PC-9 (cell line): ENCODE measurements around the gene ADAMTS16. TPM values are rescaled to one million over a fixed set of nuclear protein-coding genes. Genes with fewer than 3 reads are reported as not detected.
A peak's percentile ranks its signal among the peaks of the same experiment; 100 is the strongest.

Experiments
- BruUV-seq: library from RNA; stranded (reverse); fragments of 400-500 nt; replicated peaks from 2 replicates; lab custom pipeline; 2021; lab: Mats Ljungman, UMichigan
- CTCF ChIA-PET: fragments of 300-600 bp; sonication (Branson Sonifier 250); formaldehyde crosslinking; loops from one replicate; lab custom pipeline; 2022; ENCODE audit warnings: antibody characterized with exemption; lab: Charles Lee
- POLR2A ChIA-PET: fragments of 300-600 bp; sonication (Branson Sonifier 250); formaldehyde crosslinking; loops from one replicate; lab custom pipeline; 2022; ENCODE audit warnings: antibody characterized with exemption; ENCODE audit not compliant: unreplicated experiment; lab: Charles Lee
- DNase-seq, 2 experiments: peaks; one replicate each; pipeline versions ENCODE4 v3.0.0 to v3.0.0-alpha.2; 2015 to 2022; ENCODE audit warnings: mixed read lengths in 1 of 2
- H2AFZ ChIP-seq: fragments of 200-600 bp; sonication (generic); 2 replicates; pipeline ENCODE4 v1.8.1; 2017; ENCODE audit warnings: antibody characterized with exemption
- H3F3A ChIP-seq: fragments of 200-600 bp; sonication (generic); 2 replicates; pipeline ENCODE4 v1.8.1; 2017; ENCODE audit warnings: antibody characterized with exemption, mild to moderate bottlenecking, low read depth; ENCODE audit not compliant: insufficient read depth
- H3K27ac ChIP-seq: fragments of 200-600 bp; sonication (generic); 2 replicates; pipeline ENCODE4 v1.6.1; 2016; ENCODE audit warnings: mixed run types
- H3K27me3 ChIP-seq: fragments of 200-600 bp; sonication (generic); 2 replicates; pipeline ENCODE4 v1.6.1; 2016; ENCODE audit warnings: low read depth, mixed run types; ENCODE audit not compliant: insufficient read depth
- H3K36me3 ChIP-seq: fragments of 200-600 bp; sonication (generic); 2 replicates; pipeline ENCODE4 v1.6.1; 2016; ENCODE audit warnings: low read depth, mixed run types
- H3K4me1 ChIP-seq: fragments of 200-600 bp; sonication (generic); replicated peaks from 2 replicates; pipeline ENCODE4 v1.6.1; 2016; ENCODE audit warnings: mixed run types; ENCODE audit not compliant: insufficient read depth
- H3K4me2 ChIP-seq: fragments of 200-600 bp; sonication (generic); 2 replicates; pipeline ENCODE4 v1.6.1; 2017; ENCODE audit warnings: mixed run types
- H3K4me3 ChIP-seq: fragments of 200-600 bp; sonication (generic); 2 replicates; pipeline ENCODE4 v1.6.1; 2016; ENCODE audit warnings: mixed run types
- H3K79me2 ChIP-seq: fragments of 200-600 bp; sonication (generic); 2 replicates; pipeline ENCODE4 v1.6.1; 2017; ENCODE audit warnings: low read depth, mixed run types
- H3K9me2 ChIP-seq: fragments of 200-600 bp; sonication (generic); 2 replicates; pipeline ENCODE4 v1.8.1; 2017; ENCODE audit warnings: mild to moderate bottlenecking; ENCODE audit not compliant: insufficient read depth
- H3K9me3 ChIP-seq: fragments of 200-600 bp; sonication (generic); 2 replicates; pipeline ENCODE4 v1.8.1; 2016; ENCODE audit warnings: low read depth; ENCODE audit not compliant: insufficient read depth
- H4K20me1 ChIP-seq: fragments of 200-600 bp; sonication (generic); 2 replicates; pipeline ENCODE4 v1.8.1; 2017; ENCODE audit not compliant: insufficient read depth
- CTCF ChIP-seq: fragments of 200-600 bp; sonication (generic); conservative IDR thresholded peaks from 2 replicates; pipeline ENCODE4 v1.6.1; 2017; ENCODE audit warnings: mixed run types, antibody characterized with exemption, mild to moderate bottlenecking, moderate library complexity
- EZH2 ChIP-seq: fragments of 200-600 bp; sonication (generic); IDR thresholded peaks from 2 replicates; pipeline ENCODE4 v1.8.0; 2017; ENCODE audit warnings: antibody characterized with exemption, low read depth
- intact Hi-C: fragments of 100-400 bp; cut with micrococcal nuclease; formaldehyde crosslinking; loops from one replicate; pipeline ENCODE4 v1.10.0; 2022; ENCODE audit not compliant: unreplicated experiment
- total RNA-seq: library from RNA; stranded (reverse); gene quantifications from 2 replicates; pipeline ENCODE4 v1.2.3, GENCODE V29; 2021

Gene ADAMTS16
- total RNA-seq, 1 experiment from 2014 or later: 26.4 TPM

- peaks cover 45% of the 10 kb centered on the region for H3K79me2 ChIP-seq
- TF ChIP-seq EZH2 (no peak), CTCF (no peak)
- no peaks in the 10 kb centered on the region for H3K27me3 ChIP-seq
- H3K36me3 ChIP-seq: peaks cover 12% of the 10 kb centered on the region
- CTCF ChIA-PET: no interaction called here
- H4K20me1 ChIP-seq: no peaks in the 10 kb centered on the region
- H3K9me3 ChIP-seq: peaks cover 25% of the 10 kb centered on the region
- peak overlapping the region; percentile 90 for H3K4me2 ChIP-seq
- peak overlapping the region; percentile 92 for H3K27ac ChIP-seq
- POLR2A ChIA-PET: interaction anchor here (0.6 kb wide), 2 partner anchors 89 to 248 kb away, joined by 4 to 5 read pairs; no protein-coding TSS in a partner anchor
- peak; percentile 45 to 66 for DNase-seq
- TSS peak; percentile 63 for BruUV-seq
- H3K4me1 ChIP-seq: peaks cover 40% of the 10 kb centered on the region
- peaks cover 30% of the 10 kb centered on the region for H3F3A ChIP-seq
- intact Hi-C loops: loop anchor here (1.0 to 10.0 kb wide), 7 partner anchors 19 to 1488 kb away; partner anchors contain the start of genes ICE1, NSUN2 and SRD5A1
- peak overlapping the region; percentile 77 for H2AFZ ChIP-seq
- peak overlapping the region; percentile 63 for H3K4me3 ChIP-seq
- H3K9me2 ChIP-seq: no peaks in the 10 kb centered on the region
Observed at GRCh38 chr5:5146530-5147160, 6.5 kb downstream of the ADAMTS16 start.

GRCh38 chr5:5149154-5149553 is 9.0 kb downstream of the ADAMTS16 start:
- H3K9me3 ChIP-seq: peaks cover 30% of the 10 kb centered on the region
- no peak for DNase-seq
- ChIA-PET CTCF (no interaction called here), POLR2A (no interaction called here)
- no peaks in the 10 kb centered on the region for H3K9me2 ChIP-seq
- no peak for TF ChIP-seq EZH2
- no peak for TF ChIP-seq CTCF
- BruUV-seq: no TSS peak
- no peak overlapping the region for H3K27ac ChIP-seq
- H3K79me2 ChIP-seq: peaks cover 59% of the 10 kb centered on the region
- no peaks in the 10 kb centered on the region for H3K27me3 ChIP-seq
- H3K4me2 ChIP-seq: 0 out of 2 replicates have a peak overlapping the region, but pooled peaks have one; percentile 90
- peaks cover 40% of the 10 kb centered on the region for H3K4me1 ChIP-seq
- H3F3A ChIP-seq: peaks cover 30% of the 10 kb centered on the region
- no peaks in the 10 kb centered on the region for H4K20me1 ChIP-seq
- no peak overlapping the region for H2AFZ ChIP-seq
- H3K36me3 ChIP-seq: peaks cover 16% of the 10 kb centered on the region
- intact Hi-C loops: loop anchor here (10.0 kb wide), 1 partner anchor 1486 kb away; the partner anchor contains the start of genes NSUN2 and SRD5A1
- no peak overlapping the region for H3K4me3 ChIP-seq

GRCh38 chr5:5150667-5151066 is 10.5 kb downstream of the ADAMTS16 start:
- BruUV-seq: no TSS peak
- H3F3A ChIP-seq: peaks cover 19% of the 10 kb centered on the region
- ChIA-PET POLR2A (no interaction called here), CTCF (no interaction called here)
- no peak overlapping the region for H3K27ac ChIP-seq
- H3K36me3 ChIP-seq: peaks cover 16% of the 10 kb centered on the region
- no peaks in the 10 kb centered on the region for H3K9me2 ChIP-seq
- no peaks in the 10 kb centered on the region for H4K20me1 ChIP-seq
- H2AFZ ChIP-seq: no peak overlapping the region
- no peak overlapping the region for H3K4me2 ChIP-seq
- TF ChIP-seq CTCF (no peak), EZH2 (no peak)
- H3K9me3 ChIP-seq: peaks cover 30% of the 10 kb centered on the region
- intact Hi-C loops: no loop called here
- peaks cover 59% of the 10 kb centered on the region for H3K79me2 ChIP-seq
- H3K4me3 ChIP-seq: no peak overlapping the region
- DNase-seq: no peak
- peaks cover 26% of the 10 kb centered on the region for H3K4me1 ChIP-seq
- H3K27me3 ChIP-seq: no peaks in the 10 kb centered on the region
